HG03095 (cell line): ENCODE measurements around the gene ZNF516.

Source experiments
- ATAC-seq: cut with Tn5 transposase; IDR thresholded peaks from one replicate; pipeline ENCODE4 v1.9.1; 2021; ENCODE audit warnings: moderate library complexity; ENCODE audit not compliant: unreplicated experiment

Gene ZNF516

GRCh38 chr18:76425146-76426131 lies 69.6 kb downstream of the ZNF516 start:
- no peak for ATAC-seq

GRCh38 chr18:76422838-76423237 lies 72.2 kb downstream of the ZNF516 start:
- no peak for ATAC-seq

- ATAC-seq = no peak
Measured at GRCh38 chr18:76422121-76422520, 72.9 kb downstream of the ZNF516 start.

DNA sequence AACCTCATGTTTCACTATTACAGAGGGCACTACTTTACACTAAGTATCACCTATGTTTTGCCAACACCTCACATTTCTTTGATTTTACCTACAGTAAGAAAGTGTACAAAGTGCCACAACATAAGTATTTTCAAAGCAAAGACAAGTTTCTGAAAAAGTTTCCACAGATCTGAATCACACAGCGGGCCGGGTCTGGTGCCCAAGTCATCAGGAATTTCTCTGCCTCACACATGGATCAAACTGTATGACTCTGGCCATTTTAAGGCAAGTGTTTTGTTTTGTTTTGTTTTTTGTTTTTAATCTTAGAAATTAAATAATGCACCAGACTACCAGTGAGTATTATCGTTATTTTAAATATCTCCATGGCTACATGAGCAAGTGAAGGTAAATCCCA lies 73.4 kb downstream of the ZNF516 start:
- ATAC-seq = no peak

DNA sequence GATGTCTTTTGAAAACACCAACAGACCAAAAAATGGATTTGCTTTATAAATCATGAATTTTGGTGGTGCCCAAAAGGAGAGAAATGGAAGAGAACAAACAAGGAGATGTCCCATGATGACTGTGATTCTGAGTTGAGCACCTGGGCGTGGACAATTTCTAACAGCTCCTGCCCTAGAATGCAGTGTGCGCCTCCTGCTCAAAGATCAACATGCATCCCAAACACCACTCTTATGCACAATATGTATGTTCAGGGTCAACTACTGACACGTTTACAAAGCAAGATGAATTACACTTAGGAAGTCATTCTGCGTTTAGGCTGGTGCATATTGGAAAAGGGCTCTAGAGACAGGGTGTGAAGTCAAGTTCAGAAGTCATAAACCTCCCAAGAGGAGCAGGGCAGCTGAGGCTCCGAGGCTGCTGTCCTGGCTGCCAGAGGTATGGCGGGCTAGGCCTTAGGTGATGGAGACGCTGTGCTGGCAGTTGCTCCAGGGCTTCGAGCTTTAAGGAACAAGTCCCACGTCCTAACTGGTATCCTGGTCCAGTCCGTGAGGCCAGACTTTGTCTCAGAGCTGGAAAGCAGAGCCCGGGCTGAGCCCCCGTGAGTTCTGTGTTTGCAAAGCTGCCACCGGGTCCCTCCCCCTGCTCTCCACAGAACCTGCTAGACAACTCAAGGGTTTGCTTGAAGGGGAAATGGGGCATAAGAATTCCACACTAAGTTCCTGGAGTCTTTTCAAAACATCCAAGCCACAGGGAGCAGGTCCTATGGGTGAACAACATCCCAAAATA lies 74.0 kb downstream of the ZNF516 start:
- no peak for ATAC-seq

DNA sequence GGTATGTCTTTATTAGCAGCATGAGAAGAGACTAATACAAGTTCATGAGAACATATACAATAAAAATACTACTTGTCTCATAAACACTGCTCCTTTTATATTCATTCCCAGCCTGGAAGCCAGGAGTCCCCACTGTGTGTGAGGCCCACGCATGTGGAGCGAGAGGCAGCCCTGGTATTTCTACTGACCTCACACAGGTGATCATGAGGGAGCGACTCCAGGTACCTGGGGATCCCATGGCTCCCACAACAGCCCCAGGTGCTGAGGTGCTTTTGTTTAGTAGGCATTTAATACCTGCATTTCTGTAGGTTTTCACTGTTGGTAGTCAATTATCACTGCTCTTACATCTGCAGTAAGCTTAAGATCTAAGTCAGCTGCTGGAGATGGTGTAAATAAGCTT lies 75.2 kb downstream of the ZNF516 start:
- ATAC-seq = no peak

DNA sequence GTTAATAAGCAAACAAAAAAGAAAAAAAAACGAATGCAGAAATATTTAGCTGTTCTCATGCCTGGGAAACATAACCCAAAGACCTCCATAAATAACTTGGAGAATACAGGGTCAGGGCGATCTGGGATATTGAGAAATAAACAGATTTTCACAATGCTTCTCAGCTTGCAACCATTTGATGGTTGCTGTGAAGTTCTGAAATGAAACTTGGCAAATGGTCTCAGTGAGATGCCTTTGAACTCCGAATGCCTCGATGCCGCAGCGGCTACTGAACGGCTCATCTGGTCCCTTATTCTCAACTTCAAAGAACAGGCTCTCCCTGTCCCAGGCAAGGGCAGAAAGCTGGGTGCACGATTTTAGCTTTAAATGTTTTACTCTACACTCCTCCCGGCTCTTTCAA lies 78.1 kb downstream of the ZNF516 start:
- ATAC-seq = no peak

DNA sequence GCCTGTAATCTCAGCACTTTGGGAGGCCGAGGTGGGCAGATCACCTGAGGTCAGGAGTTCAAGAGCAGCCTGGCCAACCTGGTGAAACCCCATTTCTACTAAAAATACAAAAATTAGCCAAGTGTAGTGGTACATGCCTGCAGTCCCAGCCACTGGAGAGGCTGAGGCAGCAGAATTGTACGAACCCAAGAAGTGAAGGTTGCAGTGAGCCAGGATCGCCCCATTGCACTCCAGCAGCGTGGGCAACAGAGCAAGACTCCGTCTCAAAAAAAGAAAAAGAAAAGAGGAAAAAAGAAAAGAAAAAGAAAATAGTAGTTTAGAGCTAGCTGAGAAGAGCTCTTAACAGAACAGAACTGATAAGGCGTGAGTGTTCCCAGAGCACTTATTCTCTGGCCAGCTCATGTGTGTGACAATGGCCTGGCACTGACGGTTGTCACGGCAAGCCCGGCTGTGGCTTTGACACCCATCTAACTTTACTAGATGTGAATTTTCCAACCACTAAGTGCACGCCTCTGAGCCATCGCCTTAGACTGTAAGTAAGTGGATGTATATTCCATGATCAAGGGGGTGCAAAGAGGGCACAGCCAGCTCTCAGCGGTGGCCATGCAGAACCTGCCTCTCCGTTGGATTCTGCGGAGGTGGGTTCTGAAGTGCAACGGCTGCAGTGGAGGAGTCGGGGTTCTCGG lies 80.0 kb downstream of the ZNF516 start:
- ATAC-seq = no peak

- ATAC-seq = no peak
Measured at GRCh38 chr18:76412818-76413565, 82.0 kb downstream of the ZNF516 start.

GRCh38 chr18:76412010-76412817 lies 82.8 kb downstream of the ZNF516 start:
- no peak for ATAC-seq

GRCh38 chr18:76410660-76411417 lies 84.2 kb downstream of the ZNF516 start:
- ATAC-seq = no peak

GRCh38 chr18:76410033-76410432 lies 85.0 kb downstream of the ZNF516 start:
- ATAC-seq = no peak

DNA sequence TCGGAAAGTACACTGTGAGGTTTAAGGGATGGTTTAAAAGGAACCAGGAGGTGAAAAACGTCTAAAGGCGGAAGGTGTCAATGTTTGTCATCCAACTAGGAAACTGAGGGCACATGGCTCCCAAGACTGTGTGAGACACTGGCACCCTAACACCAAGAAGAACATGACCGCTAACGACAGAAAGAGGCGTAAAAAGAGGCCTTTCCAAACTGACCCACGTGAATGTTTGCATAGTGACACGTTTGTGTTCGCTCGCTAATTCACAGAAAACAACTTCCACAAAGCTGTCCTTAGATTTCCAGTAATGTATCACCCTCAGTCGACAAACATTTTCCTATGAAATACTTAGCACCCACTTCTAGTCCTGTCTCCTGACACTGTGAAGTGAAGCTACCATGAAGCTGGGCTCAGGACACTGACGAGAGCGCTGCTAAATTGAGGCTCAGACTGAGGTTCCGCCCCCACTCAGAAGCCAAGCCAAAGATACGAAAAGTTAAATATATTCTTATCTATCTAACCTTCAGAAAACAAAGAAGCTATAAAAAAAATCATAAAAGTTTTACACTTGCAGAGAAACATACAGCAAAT lies 86.5 kb downstream of the ZNF516 start:
- no peak for ATAC-seq

GRCh38 chr18:76407681-76408080 lies 87.4 kb downstream of the ZNF516 start:
- ATAC-seq = no peak

- ATAC-seq = no peak
Measured at GRCh38 chr18:76406791-76407190, 88.3 kb downstream of the ZNF516 start.

- no peak for ATAC-seq
Measured at GRCh38 chr18:76405681-76406356, 89.2 kb downstream of the ZNF516 start.

DNA sequence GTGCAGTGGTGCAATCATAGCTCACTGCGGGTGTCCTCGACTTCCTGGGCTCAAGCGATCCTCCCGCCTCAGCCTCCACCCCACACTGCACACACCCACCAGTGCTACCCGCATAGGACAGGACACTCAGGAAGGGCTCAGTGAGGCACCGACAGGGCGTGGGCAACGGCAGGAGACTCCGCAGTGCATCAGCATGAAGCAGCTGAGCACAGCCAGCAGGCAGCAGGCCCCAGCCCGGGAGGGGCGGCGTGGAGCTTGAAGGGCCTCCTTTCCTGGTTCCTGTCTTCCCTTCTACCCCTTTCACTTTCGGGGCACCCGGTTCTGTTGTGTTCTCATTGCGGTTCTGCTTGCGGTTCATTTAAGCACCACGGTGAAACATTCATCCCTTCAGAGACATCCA lies 89.8 kb downstream of the ZNF516 start:
- ATAC-seq = no peak

DNA sequence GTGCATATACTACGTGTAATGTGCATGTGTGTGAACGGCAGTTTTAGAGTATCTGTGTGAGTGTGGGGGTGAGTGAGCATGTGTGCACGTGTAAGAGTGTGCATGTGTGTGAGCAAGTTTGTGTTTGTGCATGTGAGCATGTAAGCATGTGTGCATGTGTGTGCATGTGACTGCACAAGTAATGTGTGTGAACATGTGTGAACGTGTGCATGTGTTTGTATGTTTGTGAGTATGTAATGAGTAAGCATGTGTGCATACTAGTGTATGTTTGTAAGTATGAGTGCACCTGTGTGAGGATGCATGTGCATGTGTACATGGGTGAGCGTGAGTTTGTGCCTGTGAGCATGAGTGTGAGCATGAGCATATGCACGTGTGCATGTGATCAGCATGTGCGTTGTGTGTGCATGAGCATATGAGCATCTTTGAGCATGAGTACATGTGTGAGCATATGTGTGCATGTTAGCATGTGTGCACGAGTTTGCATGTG lies 90.7 kb downstream of the ZNF516 start:
- no peak for ATAC-seq
